22Rv1 (cell line): Measurements from ENCODE around the gene SVOPL.

Experiments used
- ZFX ChIP-seq: fragments of 450-650 bp; IDR thresholded peaks from 2 replicates; pipeline ENCODE4 v1.6.1; 2017; ENCODE audit warnings: antibody characterized with exemption, borderline replicate concordance
- TF ChIP-seq, protein P1 (sequence below): fragments of 450-650 bp; IDR thresholded peaks from 2 replicates; pipeline ENCODE4 v1.5.1; 2017; ENCODE audit warnings: mild to moderate bottlenecking

DNA sequence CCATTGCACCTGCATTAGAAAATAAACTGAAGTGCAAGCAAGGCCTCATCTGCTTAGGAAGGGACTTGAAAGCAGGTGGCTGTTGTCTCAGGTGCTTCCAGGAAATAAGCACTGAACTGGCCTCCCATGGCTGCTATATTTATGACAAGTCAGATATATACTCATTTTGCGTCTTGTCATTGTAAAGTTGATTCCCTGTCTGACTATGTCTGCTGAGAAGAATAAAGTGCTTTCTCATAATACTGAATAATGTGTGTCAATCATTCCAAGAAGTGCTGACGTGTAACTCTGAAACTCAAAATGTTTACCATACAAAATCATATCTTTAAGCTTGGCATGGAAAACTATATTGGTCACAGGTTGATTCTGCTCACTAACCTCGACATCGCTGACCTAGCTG, 44.9 kb upstream of the SVOPL start:
- TF ChIP-seq, protein P1, sequence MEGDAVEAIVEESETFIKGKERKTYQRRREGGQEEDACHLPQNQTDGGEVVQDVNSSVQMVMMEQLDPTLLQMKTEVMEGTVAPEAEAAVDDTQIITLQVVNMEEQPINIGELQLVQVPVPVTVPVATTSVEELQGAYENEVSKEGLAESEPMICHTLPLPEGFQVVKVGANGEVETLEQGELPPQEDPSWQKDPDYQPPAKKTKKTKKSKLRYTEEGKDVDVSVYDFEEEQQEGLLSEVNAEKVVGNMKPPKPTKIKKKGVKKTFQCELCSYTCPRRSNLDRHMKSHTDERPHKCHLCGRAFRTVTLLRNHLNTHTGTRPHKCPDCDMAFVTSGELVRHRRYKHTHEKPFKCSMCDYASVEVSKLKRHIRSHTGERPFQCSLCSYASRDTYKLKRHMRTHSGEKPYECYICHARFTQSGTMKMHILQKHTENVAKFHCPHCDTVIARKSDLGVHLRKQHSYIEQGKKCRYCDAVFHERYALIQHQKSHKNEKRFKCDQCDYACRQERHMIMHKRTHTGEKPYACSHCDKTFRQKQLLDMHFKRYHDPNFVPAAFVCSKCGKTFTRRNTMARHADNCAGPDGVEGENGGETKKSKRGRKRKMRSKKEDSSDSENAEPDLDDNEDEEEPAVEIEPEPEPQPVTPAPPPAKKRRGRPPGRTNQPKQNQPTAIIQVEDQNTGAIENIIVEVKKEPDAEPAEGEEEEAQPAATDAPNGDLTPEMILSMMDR = no peak
- no peak for TF ChIP-seq ZFX
